Hepatocyte (in vitro differentiated cells): Measurements from ENCODE around the gene POU6F2. TPM values are rescaled to one million over a fixed set of nuclear protein-coding genes. Genes with fewer than 3 reads are reported as not detected.

Experiments
- DNase-seq: peaks from one replicate; pipeline ENCODE4 v3.0.0-alpha.2; 2016; ENCODE audit warnings: low spot score
- H2AFZ ChIP-seq: fragments of 200-600 bp; sonication (generic); 2 replicates; pipeline ENCODE4 v1.6.0; 2016; ENCODE audit warnings: antibody characterized with exemption, mild to moderate bottlenecking
- H3K27ac ChIP-seq: fragments of 200-600 bp; sonication (generic); 2 replicates; pipeline ENCODE4 v1.5.1; 2016; ENCODE audit warnings: mild to moderate bottlenecking
- H3K27me3 ChIP-seq: fragments of 200-600 bp; sonication (generic); 2 replicates; pipeline ENCODE4 v1.6.1; 2016
- H3K36me3 ChIP-seq: fragments of 200-600 bp; sonication (generic); replicated peaks from 2 replicates; pipeline ENCODE4 v1.5.1; 2016; ENCODE audit warnings: low read depth; ENCODE audit not compliant: insufficient read depth
- H3K4me1 ChIP-seq: fragments of 200-600 bp; sonication (generic); 2 replicates; pipeline ENCODE4 v1.5.1; 2016; ENCODE audit warnings: mild to moderate bottlenecking, moderate library complexity; ENCODE audit not compliant: insufficient read depth
- H3K4me2 ChIP-seq: fragments of 200-600 bp; sonication (generic); 2 replicates; pipeline ENCODE4 v1.6.0; 2016
- H3K4me3 ChIP-seq: fragments of 200-600 bp; sonication (generic); 2 replicates; pipeline ENCODE4 v1.5.1; 2016; ENCODE audit warnings: mild to moderate bottlenecking
- H3K79me2 ChIP-seq: fragments of 200-600 bp; sonication (generic); 2 replicates; pipeline ENCODE4 v1.6.0; 2017; ENCODE audit warnings: mild to moderate bottlenecking
- H3K9me2 ChIP-seq: fragments of 200-600 bp; sonication (generic); replicated peaks from 2 replicates; pipeline ENCODE4 v1.6.0; 2017; ENCODE audit warnings: mild to moderate bottlenecking; ENCODE audit not compliant: insufficient read depth
- H3K9me3 ChIP-seq: fragments of 200-600 bp; sonication (generic); 2 replicates; pipeline ENCODE4 v1.5.1; 2016; ENCODE audit warnings: low read depth, mild to moderate bottlenecking
- H4K20me1 ChIP-seq: fragments of 200-600 bp; sonication (generic); 2 replicates; pipeline ENCODE4 v1.6.0; 2016; ENCODE audit warnings: mild to moderate bottlenecking; ENCODE audit not compliant: insufficient read depth, poor library complexity, severe bottlenecking
- EZH2 ChIP-seq: fragments of 200-600 bp; sonication (generic); IDR thresholded peaks from 2 replicates; pipeline ENCODE4 v1.6.1; 2016; ENCODE audit warnings: antibody characterized with exemption, mild to moderate bottlenecking, borderline replicate concordance
- EZH2phosphoT487 ChIP-seq: fragments of 200-600 bp; sonication (generic); IDR thresholded peaks from one replicate; pipeline ENCODE4 v1.6.1; 2018; ENCODE audit warnings: antibody characterized with exemption, mild to moderate bottlenecking, low read depth, moderate library complexity; ENCODE audit not compliant: unreplicated experiment, severe bottlenecking
- WGBS: methylation state at CpG from one replicate; pipeline ENCODE4 v1.1.6; 2016; ENCODE audit warnings: low lambda C conversion rate; ENCODE audit errors: missing lambda C conversion rate; 5-methylcytosine and 5-hydroxymethylcytosine counted together
- polyA plus RNA-seq: library from polyadenylated mRNA; unstranded; fragments of >200 nt; fragmentation: Nextera tagmentation; extraction: Ambion mirVana; gene quantifications from 2 replicates; pipeline ENCODE4 v1.2.1, GENCODE V29; 2016
- total RNA-seq: library from RNA; depleted of rRNA; stranded (reverse); fragments of >200 nt; gene quantifications from 2 replicates; pipeline ENCODE4 v1.2.3, GENCODE V29; 2014
- TF ChIP-seq, protein P1 (sequence below): fragments of 200-600 bp; sonication (generic); IDR thresholded peaks from 2 replicates; pipeline ENCODE4 v1.5.1; 2016; ENCODE audit warnings: antibody characterized with exemption, mild to moderate bottlenecking; ENCODE audit not compliant: poor library complexity

POU6F2 gene
- total and polyA plus RNA-seq, 2 experiments from 2014 or later, result 0.67 to 1.4 TPM

DNA sequence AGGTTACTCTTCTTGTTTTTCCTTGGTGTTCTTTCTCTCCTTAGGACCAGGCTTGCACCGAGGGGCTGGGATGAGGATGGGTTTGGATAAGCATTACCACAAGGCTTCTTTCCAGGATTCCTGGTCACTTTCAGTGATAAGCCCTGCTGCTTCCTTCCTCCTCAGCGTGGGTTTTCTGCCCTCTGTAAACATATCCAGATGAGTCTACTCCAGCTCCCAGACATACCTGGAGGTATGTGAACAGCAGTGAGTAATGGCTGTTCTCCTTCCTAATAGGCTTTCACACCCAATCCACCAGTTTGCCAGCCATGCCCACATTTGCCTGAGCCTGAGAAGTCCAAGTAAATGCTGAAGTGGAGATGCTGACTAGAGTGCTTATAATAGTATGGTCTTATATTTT is 358.7 kb downstream of the POU6F2 start:
- peak; percentile 8 for DNase-seq
- no peak overlapping the region for H3K27ac ChIP-seq
- no peaks in the 10 kb centered on the region for H3K79me2 ChIP-seq
- H3K36me3 ChIP-seq, result no peaks in the 10 kb centered on the region
- no peak overlapping the region for H2AFZ ChIP-seq
- H3K4me3 ChIP-seq, result no peak overlapping the region
- H3K9me2 ChIP-seq, result no peaks in the 10 kb centered on the region
- WGBS, result 36% methylated on average over 2 of the region's 2 CpGs
- H3K9me3 ChIP-seq, result no peaks in the 10 kb centered on the region
- H3K4me2 ChIP-seq, result no peak overlapping the region
- H4K20me1 ChIP-seq, result no peaks in the 10 kb centered on the region
- H3K4me1 ChIP-seq, result no peaks in the 10 kb centered on the region
- H3K27me3 ChIP-seq, result no peaks in the 10 kb centered on the region
- TF ChIP-seq EZH2phosphoT487 (no peak), EZH2 (no peak)
- TF ChIP-seq, protein P1, sequence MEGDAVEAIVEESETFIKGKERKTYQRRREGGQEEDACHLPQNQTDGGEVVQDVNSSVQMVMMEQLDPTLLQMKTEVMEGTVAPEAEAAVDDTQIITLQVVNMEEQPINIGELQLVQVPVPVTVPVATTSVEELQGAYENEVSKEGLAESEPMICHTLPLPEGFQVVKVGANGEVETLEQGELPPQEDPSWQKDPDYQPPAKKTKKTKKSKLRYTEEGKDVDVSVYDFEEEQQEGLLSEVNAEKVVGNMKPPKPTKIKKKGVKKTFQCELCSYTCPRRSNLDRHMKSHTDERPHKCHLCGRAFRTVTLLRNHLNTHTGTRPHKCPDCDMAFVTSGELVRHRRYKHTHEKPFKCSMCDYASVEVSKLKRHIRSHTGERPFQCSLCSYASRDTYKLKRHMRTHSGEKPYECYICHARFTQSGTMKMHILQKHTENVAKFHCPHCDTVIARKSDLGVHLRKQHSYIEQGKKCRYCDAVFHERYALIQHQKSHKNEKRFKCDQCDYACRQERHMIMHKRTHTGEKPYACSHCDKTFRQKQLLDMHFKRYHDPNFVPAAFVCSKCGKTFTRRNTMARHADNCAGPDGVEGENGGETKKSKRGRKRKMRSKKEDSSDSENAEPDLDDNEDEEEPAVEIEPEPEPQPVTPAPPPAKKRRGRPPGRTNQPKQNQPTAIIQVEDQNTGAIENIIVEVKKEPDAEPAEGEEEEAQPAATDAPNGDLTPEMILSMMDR, result no peak

DNA sequence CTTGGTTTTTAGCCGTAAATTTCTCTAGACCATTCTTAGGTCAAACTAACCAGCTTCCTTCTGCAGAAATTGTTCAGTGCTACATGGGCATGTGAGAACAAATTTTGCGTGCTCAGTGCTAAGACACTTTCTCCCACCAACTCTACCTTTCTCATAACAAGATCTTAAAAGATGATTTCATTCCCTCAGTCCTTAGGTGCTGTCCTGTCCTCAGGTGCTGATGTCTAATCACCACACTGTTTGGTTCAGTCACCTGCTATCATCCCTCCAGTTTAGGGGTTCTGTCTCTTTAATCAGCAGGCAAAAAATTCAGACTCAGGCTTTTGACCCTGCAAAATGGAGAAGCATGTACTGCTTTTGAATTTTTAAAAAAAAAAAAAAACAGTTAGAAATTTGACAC is 361.0 kb downstream of the POU6F2 start:
- 88% methylated on average over 2 of the region's 2 CpGs for WGBS
- TF ChIP-seq EZH2, result no peak

DNA sequence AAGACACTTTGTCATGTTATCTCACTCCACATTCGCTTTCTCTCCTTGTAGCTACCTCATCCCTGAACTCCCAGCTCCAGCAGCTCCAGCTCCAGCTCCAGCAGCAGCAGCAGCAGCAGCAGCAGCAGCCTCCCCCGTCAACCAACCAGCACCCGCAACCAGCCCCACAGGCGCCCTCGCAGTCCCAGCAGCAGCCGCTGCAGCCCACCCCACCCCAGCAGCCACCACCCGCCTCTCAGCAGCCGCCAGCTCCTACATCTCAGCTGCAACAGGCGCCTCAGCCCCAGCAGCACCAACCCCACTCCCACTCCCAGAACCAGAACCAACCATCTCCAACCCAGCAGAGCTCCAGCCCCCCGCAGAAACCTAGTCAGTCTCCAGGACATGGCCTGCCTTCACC is 361.9 kb downstream of the POU6F2 start:
- TF ChIP-seq EZH2phosphoT487, result no peak
- TF ChIP-seq EZH2, result no peak
- TF ChIP-seq, protein P1, result no peak
- H3K9me3 ChIP-seq, result no peaks in the 10 kb centered on the region
- H3K9me2 ChIP-seq, result no peaks in the 10 kb centered on the region
- no peaks in the 10 kb centered on the region for H3K27me3 ChIP-seq
- H2AFZ ChIP-seq, result no peak overlapping the region
- no peak overlapping the region for H3K27ac ChIP-seq
- no peaks in the 10 kb centered on the region for H3K36me3 ChIP-seq
- no peaks in the 10 kb centered on the region for H3K4me1 ChIP-seq
- H3K4me2 ChIP-seq, result no peak overlapping the region
- no peaks in the 10 kb centered on the region for H3K79me2 ChIP-seq
- no peak for DNase-seq
- H3K4me3 ChIP-seq, result no peak overlapping the region
- H4K20me1 ChIP-seq, result no peaks in the 10 kb centered on the region
- WGBS, result 89% methylated on average over 10 of the region's 10 CpGs

More for the DNA sequence above, 361.0 kb downstream of the POU6F2 start:
- Histone ChIP-seq H3K9me3 (no peaks in the 10 kb centered on the region), H2AFZ (no peak overlapping the region), H3K4me2 (no peak overlapping the region), H3K27me3 (no peaks in the 10 kb centered on the region), H3K4me1 (no peaks in the 10 kb centered on the region), H3K4me3 (no peak overlapping the region), H3K27ac (no peak overlapping the region), H4K20me1 (no peaks in the 10 kb centered on the region), H3K9me2 (no peaks in the 10 kb centered on the region), H3K79me2 (no peaks in the 10 kb centered on the region), H3K36me3 (no peaks in the 10 kb centered on the region)
- DNase-seq, result no peak

DNA sequence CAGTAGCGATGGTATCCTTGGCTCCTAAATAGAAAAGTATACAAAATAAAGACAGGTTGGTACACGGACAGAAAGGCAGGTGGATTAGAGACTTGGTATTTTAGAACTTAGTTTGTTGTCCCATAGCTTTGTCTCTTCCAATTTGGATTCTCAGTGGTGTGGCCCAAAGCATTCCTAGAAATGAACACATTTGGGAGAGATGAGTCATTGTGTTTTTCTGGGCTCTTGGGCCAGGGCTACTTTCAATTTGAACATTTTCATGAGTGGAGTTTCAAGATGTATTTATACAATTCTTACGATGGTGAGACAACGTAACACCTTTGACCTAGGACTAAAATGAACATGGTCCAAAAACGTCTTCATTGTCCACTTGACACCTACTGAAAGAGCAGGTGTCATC is 363.4 kb downstream of the POU6F2 start:
- no peaks in the 10 kb centered on the region for H3K9me3 ChIP-seq
- 87% methylated on average over 5 of the region's 5 CpGs for WGBS
- no peaks in the 10 kb centered on the region for H3K4me1 ChIP-seq
- no peak overlapping the region for H3K27ac ChIP-seq
- no peaks in the 10 kb centered on the region for H3K27me3 ChIP-seq
- no peaks in the 10 kb centered on the region for H3K9me2 ChIP-seq
- H3K36me3 ChIP-seq, result no peaks in the 10 kb centered on the region
- no peak for DNase-seq
- H4K20me1 ChIP-seq, result no peaks in the 10 kb centered on the region
- no peak overlapping the region for H3K4me2 ChIP-seq
- no peak overlapping the region for H2AFZ ChIP-seq
- H3K79me2 ChIP-seq, result no peaks in the 10 kb centered on the region
- TF ChIP-seq EZH2phosphoT487, result no peak
- TF ChIP-seq EZH2, result no peak
- TF ChIP-seq, protein P1, result no peak
- H3K4me3 ChIP-seq, result no peak overlapping the region
